A172 (cell line): Measurements from ENCODE around the gene ONECUT2. TPM values are rescaled to one million over a fixed set of nuclear protein-coding genes. Genes with fewer than 3 reads are reported as not detected.
"Not testable (repeated sequence)": the region's sequence is repeated elsewhere in the genome, so short reads cannot be mapped to it uniquely, and the experiment has no call there.

Experiments
- DNase-seq: peaks from one replicate; pipeline ENCODE4 v3.0.0-alpha.2; 2015; ENCODE audit warnings: low spot score
- total RNA-seq: library from RNA; depleted of rRNA; stranded (reverse); fragments of >200 nt; shearing (Covaris generic); gene quantifications from 2 replicates; pipeline ENCODE4 v1.2.3, GENCODE V29; 2014; rRNA removed

ONECUT2 gene
- 0.36 and 0.71 TPM in 2 replicates for total RNA-seq

DNA sequence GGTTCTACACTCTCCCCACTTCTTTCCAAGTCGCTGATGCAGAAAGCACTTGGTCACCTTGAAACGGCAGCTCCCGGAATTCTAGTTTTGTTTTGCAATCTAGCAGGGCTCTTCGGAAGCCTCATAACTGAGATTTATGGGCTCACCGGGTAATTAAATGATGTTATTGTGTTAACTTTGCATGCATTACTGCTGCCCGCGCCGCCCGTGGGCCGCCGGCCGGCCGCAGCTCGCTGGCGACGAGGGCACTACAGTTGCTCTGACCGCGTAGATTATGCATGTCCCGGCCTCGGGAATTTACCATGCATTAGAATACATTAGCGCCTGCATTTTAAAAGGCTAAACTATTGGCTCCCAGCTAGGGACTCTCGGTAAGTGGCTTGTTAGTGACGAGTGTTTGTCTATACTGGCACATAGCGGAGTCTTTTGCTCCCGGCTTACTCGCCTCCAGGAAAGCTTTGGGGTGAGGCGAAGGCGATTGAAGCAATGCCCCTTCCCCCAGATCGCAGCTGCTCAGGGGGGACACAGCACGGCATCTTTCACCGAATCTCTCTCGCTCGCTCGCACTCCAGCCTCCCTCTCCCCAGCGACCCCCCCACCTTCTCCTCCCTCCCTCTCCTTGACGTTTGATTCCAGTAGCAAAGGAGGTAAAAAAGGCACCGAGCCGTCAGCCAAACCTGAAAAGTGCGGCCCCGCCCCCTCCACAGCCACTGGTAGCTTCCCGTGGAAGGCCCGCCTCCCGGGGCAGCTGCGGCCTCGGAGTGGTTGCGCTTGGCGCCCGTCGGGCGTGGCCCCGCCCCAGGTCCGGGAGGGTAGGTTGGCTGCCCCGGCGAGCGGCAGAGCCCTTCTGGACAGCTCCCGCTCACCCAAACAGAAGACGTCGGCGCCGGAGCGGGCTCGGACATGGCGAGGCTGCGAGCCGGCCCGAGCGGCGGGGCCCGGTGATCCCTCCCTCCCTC lies at the start of gene ONECUT2:
ONECUT2 (plus strand) TSS at position 839 of the 959 bp plus-strand sequence. CDS start 343 bp downstream, outside the sequence.
- peak; percentile 77 for DNase-seq

DNA sequence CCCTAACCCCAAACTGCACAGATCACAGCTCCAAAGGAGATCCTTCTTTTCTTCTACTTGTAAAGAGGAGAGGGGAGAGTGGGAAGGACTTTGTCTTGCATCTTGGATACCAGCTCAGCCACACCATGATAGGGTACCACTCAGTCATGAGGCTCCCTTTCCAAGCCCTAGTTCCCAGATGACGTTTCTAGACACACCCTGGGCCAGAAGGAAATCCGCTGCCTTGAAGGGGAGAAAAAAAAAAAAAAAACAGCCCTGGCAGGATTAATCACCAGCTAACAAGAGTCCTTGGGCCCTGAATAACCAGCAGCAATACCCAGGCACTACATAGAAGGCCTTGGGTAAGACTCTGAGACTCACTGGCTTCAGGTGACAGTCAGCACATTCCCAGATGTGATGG lies 45.9 kb upstream of the ONECUT2 start:
- DNase-seq, result no peak

DNA sequence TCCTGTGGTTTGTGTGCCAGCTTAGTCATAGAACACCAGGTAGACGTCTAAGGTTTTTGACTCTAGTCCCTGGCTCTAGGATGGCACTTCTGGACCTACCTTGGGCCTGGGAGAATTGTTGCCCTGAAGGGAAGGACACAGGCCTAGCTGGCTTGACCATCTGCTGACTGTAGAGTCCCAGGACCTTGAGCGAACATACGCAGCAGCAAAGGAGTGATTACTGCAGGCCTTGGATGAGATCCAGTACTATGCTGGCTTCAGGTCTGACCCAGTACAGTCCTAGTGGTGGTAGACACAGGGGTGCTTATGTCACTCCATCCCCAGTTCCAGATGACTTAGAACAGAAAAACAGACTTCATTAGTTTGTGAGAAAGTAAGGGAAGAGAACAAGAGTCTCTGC lies 45.1 kb upstream of the ONECUT2 start:
- DNase-seq, result no peak

DNA sequence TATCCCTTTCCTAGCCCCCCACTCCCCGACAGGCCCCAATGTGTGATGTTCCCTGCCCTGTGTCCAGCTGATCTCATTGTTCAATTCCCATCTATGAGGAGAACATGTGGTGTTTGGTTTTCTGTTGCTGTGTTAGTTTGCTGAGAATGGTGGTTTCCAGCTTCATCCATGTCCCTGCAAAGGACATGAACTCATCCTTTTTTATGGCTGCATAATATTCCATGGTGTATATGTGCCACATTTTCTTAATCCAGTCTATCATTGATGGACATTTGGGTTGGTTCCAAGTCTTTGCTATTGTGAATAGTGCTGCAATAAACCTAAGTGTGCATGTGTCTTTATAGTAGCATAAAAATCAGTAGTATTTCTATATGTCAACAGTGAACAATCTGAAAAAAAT lies 40.4 kb upstream of the ONECUT2 start:
- not testable (repeated sequence) for DNase-seq

DNA sequence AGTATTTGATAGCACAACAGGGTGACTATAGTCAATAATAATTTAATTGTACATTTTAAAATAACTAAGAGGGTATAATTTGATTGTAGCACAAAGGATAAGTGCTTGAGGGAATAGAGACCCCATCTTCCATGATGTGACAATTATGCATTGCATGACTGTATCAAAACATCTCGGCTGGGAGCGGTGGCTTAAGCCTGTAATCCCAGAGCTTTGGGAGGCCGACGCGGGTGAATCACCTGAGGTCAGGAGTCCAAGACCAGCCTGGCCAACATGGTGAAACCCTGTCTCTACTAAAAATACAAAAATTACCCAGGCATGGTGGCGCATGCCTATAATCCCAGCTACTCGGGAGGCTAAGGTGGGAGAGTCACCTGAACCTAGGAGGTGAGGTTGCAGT lies 38.3 kb upstream of the ONECUT2 start:
- not testable (repeated sequence) for DNase-seq

DNA sequence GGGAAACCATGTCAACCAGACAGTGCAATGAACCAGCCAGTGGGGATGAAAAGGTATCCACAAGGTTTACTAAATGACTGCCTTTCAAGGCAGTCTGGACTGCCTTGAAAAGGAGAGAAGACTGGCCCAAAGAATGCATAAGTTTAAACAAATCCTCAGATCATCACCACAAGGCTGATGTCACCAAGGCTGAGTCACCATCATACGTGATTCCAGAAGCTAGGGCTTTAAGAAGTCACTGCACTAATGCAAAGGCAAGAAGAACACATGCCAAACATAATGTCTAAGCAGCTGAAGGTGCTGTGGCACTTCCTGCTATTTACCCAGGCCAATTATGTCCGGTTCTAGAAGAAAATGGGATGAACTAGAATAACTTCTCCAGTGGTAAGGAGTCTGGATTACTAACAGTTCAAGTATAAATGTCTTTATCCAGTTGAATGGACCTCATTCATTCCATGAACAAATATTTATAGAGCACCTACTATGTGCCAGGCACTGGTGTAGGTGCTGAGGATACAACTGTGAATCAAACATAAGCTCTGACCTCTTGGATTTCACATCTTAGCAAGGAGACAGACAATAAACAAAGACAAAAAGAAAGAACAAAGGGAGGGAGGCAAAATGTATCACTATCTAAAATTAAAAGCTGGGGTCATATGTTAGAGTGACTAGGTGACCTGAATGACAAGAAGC lies 37.6 kb upstream of the ONECUT2 start:
- peak; percentile 59 for DNase-seq

DNA sequence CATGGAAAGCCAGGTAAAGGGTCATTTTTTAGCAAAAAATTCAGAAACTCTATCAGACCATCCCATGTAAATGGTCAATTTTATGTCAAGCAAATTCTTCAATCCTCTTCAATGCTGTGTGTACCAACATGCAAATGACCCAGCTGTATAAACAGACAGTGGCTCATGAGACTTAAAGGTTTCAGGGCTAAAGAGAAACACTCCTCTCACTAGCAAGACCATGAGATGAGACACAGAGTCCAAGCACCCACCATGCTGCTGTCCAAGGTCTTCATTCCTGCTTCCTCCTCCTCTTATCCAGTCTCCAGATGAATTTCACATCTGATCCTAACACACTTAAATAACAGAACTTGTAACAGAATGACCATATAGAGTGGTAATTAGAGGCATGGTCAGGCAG lies 30.8 kb upstream of the ONECUT2 start:
- no peak for DNase-seq

DNA sequence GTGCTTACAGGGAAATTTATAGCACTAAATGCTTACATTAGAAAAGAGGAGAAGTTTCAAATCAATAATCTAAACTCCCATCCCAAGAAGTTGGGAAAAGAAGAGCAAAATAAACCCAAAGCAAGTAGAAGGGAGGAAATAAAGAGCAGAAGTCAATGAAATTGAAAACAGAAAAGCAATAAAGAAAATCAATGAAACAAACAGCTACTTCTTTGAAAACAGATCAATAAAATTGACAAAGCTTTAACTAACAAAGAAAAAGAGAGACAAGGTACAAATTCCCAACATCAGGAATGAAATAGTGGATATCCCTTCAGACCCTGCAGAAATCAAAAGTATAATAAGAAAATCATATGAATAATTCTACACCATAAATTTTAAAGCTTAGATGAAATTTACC lies 25.5 kb upstream of the ONECUT2 start:
- no peak for DNase-seq

DNA sequence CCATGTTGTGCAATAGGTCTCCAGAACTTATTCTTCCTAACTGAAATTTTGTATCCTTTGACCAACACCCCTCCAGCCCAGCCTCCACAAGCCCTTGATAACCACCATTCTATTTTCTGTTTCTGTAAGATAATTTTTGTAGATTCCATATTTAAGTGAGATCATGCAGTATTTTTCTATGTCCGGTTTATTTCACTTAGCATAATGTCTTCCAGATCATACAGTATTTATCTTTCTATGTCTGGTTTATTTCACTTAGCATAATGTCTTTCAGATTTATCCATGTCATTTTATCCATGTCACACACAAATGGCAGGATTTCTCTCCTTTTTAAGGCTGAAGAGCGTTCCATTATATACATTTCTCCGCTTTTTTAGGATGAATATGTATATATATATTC lies 24.4 kb upstream of the ONECUT2 start:
- no peak for DNase-seq

DNA sequence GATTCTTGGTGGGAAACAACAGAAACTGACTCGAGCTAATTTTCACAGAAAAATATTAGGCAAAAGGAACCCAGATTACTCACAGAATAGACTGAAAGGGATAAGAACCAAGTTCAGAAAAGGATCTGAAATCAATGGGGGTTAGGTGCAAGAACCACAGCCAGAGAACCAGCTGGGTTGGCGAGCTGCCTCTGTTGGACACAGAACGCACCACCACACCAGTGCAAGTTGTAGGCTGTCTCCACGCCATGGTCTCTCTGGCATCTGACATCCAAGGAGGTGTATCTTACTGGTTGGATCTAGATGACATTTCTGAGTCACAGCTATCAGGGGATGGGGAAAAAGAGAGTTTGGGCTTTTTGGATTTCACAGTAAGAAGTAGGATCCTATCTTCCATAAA lies 18.6 kb upstream of the ONECUT2 start:
- DNase-seq, result no peak

DNA sequence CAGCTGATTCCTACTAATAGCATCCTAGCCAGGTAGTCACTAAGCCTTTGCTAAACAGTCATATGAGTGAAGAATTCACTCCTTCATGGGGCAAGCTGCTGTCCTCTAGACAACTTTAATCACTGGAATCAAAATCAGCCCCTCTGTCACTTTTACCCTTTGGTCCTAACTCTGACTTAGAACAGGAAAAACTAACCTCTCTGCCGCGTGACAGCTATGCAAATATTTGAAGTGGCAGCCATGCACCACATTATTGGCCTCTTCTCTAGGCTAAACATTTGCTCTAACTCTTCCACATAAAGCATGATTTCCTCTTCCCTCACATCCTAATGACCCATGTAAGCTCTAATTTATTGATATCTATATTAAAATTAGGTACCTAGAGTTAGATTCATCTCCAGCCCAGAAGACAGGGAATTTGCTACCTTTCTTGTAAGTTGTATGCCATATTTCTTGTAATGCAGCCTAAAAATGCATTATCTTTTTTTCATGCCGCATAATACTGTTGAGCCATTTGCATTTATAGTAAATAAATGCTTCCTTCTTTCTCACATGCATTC lies 12.8 kb upstream of the ONECUT2 start:
- DNase-seq, result no peak

DNA sequence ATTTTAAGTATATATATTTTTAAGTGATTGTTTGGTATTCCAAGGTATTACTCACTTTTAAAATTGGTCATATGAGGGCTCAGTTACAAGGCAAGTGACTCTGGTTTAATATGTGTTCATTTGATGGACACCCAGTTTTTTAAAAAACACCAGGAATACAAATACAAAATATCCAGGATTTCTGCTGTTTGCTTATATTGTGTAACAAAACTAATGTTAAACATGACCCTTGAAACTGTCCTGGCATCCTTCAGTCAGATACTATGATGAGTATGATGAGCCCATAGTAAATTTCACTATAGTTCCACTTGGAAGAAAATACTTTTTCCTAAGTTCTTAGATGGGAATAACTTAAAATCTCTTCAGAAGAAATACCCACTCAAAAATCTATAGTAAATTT lies 11.4 kb upstream of the ONECUT2 start:
- DNase-seq, result no peak

DNA sequence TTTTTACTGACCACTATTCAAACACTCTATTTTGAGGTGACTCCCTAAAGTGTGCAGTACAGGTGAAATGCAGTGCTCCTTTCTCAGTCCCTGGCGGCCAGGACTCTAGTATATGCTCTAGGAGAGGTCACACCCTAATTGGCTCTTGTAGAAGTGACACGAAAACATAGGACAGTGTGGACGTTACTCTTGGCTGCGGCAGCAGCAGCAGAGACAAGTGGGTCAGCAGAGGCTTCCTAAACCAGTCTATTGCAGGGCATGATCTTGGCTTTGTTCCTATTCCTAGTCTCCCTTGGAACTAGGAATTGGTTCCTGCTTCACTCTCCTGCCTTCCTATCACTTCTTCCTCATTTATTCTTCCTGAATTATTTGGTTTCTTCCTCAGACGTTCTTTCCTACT lies 10.1 kb upstream of the ONECUT2 start:
- no peak for DNase-seq

DNA sequence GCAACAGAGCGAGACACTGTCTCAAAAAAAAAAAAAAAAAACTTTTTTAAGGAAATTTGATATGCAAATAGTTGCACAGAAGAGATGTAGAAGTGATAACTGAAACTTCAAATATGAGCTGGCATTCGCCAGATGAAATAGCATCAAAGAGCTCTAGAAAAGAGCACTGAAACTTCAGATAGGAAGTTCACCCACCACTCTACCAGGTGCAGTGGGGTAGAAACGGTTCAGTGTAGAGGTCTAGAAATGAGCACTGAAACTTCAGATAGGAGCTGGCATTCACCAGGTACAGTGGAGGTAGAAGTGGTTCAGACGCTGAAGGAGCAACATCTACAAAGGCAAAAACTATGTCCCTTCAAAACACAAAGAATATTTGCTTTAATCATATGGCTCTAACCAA lies 9.0 kb upstream of the ONECUT2 start:
- no peak for DNase-seq

DNA sequence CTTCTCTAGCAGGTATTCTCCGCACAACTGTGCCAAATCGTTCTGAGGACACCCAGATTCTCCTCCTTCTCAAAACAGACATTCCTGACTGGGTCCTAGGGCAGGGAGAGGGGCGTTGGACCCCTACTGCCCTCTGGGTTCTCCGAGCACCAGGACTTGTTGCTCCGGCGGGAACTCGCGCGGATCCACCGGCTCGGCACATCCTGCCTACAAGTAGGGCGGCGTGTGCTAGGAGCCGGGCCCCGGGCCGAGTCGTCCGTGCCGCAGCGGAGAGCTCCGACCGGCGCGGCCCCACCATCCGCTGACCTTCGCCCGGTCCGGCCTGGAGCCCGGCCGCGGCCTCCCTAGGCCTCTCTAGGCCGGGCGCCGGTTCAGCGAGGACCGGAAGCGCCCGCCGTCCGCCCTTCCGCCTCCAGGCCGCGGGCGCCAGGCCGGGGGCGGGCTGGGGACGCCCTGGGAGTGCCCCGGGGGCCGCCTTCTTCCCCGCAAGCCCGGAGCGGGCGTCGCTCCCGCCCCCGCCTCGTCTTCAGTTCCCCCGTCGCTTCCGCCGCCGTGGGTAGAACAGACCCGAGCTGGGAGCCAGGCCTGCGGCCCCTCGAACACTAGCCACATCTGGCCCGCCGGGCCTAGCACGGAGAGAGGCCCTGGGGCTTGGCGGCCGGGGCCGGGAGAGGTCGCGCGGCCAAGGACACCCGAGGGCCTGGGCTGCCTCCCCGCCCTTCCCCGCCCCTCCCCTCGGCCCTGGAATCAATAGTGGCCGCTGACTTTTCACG lies 7.6 kb upstream of the ONECUT2 start:
- DNase-seq, result no peak

DNA sequence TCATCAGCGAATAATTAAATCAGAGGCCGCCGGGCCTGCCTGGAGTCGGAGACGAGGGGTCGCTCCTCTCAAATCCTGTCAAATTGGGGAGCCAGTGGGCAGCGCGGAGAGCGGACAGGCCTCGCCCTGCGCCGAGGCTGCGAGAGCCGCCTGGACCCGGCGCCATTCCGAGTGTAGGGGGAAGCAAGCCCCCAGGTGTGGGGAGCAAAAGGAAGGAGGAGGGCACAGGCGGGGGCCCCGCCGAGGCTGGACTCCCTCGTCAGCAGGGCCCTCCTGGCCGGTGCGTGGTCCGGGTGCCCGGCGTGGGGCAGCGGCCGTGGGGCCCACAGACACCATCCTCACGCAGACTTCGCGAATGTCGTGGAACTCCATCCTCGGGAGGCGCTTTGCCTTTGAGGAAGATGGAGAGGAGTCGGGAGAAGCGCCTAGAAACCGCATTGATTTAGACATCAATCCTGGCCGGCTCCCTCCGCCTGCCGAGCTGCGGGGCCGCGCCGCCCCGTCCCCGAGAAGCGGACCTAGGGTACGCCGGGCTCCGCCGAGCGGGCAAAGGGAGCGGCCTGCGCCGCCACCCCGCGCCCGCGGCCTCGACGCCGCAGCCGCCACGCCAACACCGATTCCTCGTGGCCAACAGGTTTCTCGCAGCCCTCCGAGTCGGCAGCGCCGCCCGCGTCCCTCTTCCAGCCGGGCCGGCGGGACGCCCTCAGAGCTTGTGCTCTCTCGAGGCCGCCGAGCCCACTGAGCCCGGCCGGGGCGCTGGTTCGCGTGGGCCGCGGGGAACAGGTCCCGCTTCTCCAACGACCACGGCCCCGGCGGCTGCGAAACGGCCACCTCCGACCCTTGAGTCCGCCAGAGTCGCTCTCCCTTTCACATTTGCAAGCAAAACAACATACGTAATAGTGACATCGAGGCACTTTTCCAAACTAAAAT lies 6.7 kb upstream of the ONECUT2 start:
- no peak for DNase-seq

DNA sequence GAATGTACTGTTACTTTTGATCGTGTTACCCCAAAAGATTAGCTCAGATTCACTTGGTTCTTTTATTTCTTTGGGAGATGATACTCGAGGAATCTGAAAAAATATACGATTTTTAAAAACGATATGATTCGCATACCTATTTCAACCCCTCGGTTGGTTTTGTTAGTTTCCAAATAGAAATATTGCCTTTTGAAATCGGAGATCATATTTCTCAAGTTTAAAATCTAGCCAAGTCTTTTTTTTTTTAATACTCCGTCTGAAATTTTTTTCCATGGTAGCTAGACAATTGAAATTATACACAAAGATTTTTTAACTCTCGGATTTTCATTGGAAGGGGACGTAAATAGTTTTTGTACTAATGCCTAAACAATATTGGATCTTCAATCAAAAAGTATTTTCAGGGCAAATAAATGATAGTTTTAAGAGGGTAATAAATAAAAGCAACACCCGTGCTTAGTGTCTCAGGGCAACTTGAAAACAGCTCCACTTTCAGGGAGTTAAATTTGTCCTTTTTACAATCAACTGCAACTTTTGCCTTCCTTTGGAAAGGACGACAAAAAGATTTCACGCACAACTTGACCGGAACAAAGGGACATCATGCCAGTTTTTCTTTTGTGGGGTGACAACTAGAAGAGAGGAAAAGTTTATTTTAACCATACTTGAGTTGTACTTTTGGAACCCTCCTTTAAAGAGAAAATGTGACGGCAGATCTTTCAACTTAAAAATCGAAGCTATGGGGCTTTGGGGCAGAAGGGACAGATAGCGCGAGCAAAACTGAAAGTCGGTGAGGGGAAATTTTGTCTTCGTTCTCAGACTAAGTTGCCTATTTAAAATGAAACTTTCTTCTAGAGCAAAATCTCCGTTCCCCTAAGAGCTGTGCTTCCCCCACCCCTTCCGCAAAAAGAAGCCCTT lies 5.8 kb upstream of the ONECUT2 start:
- DNase-seq, result no peak

DNA sequence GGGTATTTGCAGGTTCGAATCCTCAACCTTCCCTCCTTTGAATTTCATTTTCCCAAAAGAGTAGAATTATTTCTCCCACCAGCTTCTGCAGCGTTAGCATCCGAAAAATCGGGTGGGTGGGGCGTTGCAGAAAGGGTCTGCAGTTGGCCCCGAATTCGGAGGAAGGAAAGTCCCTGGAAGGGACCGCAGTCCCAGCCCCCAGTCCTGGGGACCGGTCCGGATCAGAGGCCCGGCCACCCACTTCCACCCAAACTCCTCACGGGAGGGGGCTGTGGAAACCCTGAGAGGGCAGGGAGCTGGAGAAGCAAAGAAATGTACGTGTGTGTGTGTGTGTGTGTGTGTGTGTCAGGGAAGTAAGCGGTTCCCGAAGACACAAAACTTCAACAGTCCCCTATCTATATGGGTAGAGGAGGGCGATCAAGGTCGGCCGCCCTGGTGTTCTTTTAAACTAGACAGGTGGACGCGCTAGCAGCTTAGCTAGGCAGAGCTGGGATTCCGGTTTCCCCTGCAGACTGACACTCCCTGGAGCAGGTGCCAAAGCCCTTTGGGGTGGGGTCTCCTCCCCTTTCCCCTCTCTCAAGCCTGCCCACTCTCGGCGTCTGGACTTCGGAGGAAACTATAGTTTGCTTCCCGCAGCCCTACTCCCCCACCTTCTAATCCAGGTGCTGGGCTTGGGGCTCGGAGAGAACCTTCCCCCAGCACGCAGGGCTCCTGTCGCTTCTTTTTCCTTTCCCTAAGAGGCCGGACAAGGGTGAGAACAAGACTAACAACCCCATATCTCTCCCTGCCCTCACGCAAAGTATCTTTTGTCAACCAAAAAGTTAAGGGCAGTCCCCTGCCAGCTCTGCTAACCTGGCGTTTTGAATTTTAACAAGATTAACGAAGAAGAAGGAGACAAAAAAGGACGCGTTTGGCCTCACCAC lies 4.8 kb upstream of the ONECUT2 start:
- DNase-seq, result no peak

DNA sequence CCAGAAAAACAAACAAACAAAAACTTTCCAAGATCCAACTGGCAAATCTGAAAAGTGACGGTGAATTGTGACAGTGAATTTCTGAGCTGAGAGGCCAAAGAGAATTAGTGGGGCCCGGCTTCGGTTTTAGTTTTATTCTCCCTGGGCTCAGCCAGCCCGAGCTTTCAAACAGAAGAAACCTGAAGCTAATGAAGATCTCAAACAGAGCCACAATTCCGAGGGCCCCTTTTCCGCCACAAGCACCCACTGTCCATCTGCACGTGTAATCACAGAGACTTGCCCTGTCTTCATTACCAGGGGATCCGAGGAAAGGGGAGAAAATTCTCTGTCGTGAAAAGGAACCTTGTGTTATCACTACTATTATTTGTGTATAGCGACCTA lies 4.2 kb upstream of the ONECUT2 start:
- DNase-seq, result no peak
